AG04450 (cell line): ENCODE measurements around the gene AGAP3. TPM values are rescaled to one million over a fixed set of nuclear protein-coding genes. Genes with fewer than 3 reads are reported as not detected.

Experiments
- CTCF ChIA-PET: fragments of 300-600, 350-600 bp; formaldehyde crosslinking; extraction: SDS; loops from one replicate; lab custom pipeline; 2022; ENCODE audit warnings: antibody characterized with exemption, inconsistent platforms; lab: Charles Lee
- POLR2A ChIA-PET: fragments of 350-600 bp; formaldehyde crosslinking; extraction: SDS; loops from one replicate; lab custom pipeline; 2021; ENCODE audit warnings: antibody characterized with exemption, inconsistent platforms; lab: Yijun Ruan, JAX
- DNase-seq: peaks from one replicate; pipeline ENCODE4 v3.0.0-alpha.2; 2011; ENCODE audit warnings: low read depth, low spot score
- H3K27ac ChIP-seq: one replicate; pipeline ENCODE4 v1.5.1; 2012; ENCODE audit warnings: low read depth, low read length, control low read depth
- H3K27me3 ChIP-seq: one replicate; pipeline ENCODE4 v1.6.0; 2012; ENCODE audit warnings: low read length; ENCODE audit not compliant: control insufficient read depth, insufficient read depth
- H3K4me3 ChIP-seq: 2 replicates; pipeline ENCODE4 v1.5.1; 2011; ENCODE audit warnings: mild to moderate bottlenecking, low read depth, low read length, control low read depth
- H3K9me3 ChIP-seq: 2 replicates; pipeline ENCODE4 v1.5.1; 2012; ENCODE audit warnings: low read length; ENCODE audit not compliant: control insufficient read depth, insufficient read depth
- polyA plus RNA-seq: library from polyadenylated mRNA; depleted of rRNA; stranded (reverse); fragments of >200 nt; gene quantifications from 2 replicates; pipeline ENCODE4 v1.2.3, GENCODE V29; 2011
- TF ChIP-seq, protein P1 (sequence below): IDR thresholded peaks from 2 replicates; pipeline ENCODE4 v1.5.1; 2011; ENCODE audit warnings: low read depth, low read length, control low read depth, inconsistent platforms

The AGAP3 gene
- polyA plus RNA-seq, 1 experiment, result 44.6 TPM

DNA sequence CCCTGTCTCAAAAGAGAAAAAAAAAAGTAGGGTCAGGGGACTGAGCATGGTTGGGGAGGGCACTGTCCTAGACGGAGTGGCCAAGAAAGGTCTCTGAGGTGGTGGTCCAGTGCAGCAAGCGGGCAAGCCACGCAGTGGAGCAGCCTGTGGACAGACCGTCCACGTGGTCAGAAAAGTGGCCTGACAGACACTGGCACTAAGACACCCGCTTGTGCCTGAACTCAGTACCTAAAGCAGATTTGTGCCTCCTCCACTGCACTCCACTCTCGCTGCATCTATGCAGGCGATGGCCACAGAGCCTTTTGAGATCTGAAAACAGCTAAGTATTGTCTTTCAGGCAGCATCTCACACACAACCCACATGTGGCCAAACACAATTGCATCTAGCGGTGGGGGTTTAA is 92.0 kb downstream of the AGAP3 start:
- Histone ChIP-seq H3K27ac (no peak overlapping the region), H3K4me3 (no peak overlapping the region), H3K9me3 (peaks cover 16% of the 10 kb centered on the region), H3K27me3 (peaks cover 49% of the 10 kb centered on the region)
- ChIA-PET CTCF (interaction anchor here (1.7 kb wide), 1 partner anchor 15 kb away, joined by 5 read pairs; no protein-coding TSS in a partner anchor), POLR2A (no interaction called here)
- TF ChIP-seq, protein P1, sequence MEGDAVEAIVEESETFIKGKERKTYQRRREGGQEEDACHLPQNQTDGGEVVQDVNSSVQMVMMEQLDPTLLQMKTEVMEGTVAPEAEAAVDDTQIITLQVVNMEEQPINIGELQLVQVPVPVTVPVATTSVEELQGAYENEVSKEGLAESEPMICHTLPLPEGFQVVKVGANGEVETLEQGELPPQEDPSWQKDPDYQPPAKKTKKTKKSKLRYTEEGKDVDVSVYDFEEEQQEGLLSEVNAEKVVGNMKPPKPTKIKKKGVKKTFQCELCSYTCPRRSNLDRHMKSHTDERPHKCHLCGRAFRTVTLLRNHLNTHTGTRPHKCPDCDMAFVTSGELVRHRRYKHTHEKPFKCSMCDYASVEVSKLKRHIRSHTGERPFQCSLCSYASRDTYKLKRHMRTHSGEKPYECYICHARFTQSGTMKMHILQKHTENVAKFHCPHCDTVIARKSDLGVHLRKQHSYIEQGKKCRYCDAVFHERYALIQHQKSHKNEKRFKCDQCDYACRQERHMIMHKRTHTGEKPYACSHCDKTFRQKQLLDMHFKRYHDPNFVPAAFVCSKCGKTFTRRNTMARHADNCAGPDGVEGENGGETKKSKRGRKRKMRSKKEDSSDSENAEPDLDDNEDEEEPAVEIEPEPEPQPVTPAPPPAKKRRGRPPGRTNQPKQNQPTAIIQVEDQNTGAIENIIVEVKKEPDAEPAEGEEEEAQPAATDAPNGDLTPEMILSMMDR, result no peak
- no peak for DNase-seq

DNA sequence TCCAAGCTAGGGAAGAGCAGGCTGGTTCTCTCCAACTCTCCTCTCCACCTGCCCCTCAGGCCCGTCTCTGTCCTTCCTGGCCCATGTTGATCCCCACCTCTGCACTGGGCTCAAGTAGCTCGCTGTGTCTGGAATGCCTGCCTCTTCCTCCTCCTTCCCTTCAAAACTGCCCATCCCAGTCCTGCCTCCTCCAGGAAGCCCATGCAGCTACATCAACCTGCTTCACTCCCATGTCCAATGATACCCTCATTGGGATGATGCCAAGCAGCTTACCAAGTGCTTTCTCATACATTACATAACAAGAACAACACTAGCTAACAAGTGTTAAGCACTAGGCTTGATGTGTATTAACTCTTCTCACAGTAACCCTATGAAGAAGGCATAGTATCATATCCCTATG is 92.6 kb downstream of the AGAP3 start:
- CTCF ChIA-PET, result no interaction called here

DNA sequence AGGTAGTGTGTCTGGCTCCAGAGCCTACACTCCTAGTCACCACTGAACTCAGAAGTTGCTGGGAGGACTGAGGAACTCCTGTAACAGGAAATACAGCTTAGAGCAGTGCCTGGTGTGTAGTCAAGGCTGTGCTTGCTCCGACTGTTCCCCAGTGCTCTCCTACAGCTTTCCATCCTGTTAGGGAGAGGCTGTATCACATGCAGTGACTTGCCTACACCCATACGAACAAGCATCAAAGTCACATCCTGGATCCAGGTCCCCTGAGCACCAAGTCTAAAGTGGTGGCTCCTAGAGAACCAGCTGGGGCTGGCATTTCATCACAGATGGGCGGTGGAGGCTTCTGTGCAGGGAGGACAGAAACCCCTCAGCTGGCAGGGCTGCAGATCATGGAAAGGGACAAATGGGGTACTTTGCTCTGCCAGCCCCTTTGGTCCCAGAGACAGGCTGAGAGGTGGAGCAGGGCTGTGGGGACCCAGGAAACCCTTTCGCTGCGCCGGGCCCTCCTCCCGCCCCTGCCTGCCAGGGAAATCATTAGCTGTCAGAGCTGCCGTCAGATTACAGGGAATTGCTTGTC is 93.1 kb downstream of the AGAP3 start:
- Histone ChIP-seq H3K27me3 (peaks cover 47% of the 10 kb centered on the region), H3K4me3 (no peak overlapping the region), H3K27ac (no peak overlapping the region), H3K9me3 (peaks cover 5% of the 10 kb centered on the region; the same call in 1 of the 2 replicates)
- no peak for DNase-seq
- POLR2A ChIA-PET, result no interaction called here
- TF ChIP-seq, protein P1, result no peak
- CTCF ChIA-PET, result no interaction called here

More for the DNA sequence above, 92.6 kb downstream of the AGAP3 start:
- Histone ChIP-seq H3K9me3 (peaks cover 10% of the 10 kb centered on the region), H3K4me3 (no peak overlapping the region), H3K27ac (no peak overlapping the region), H3K27me3 (peaks cover 47% of the 10 kb centered on the region)
- POLR2A ChIA-PET, result no interaction called here
- no peak for DNase-seq
- TF ChIP-seq, protein P1, result no peak

DNA sequence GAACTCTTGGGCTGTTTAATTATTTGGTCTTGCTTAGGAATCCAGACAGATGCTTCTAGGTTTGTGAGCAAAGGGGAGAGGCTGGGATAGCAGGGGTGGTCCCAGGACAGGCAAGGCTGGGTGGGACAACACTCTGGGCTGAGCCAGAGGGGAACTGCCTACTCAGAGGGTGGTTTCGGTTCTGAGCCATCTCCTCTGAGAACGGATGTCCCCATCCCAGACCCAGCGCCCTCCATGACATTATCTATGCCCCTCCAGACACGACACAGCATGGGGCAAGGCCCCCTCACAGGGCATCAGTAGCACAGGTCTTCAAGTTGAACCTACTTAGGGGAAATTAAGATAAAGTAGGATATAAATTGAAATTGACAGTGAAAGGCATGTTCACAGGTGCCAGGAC is 93.7 kb downstream of the AGAP3 start:
- DNase-seq, result no peak
- CTCF ChIA-PET, result no interaction called here
- H3K4me3 ChIP-seq, result no peak overlapping the region
- H3K27me3 ChIP-seq, result peaks cover 47% of the 10 kb centered on the region
- H3K9me3 ChIP-seq, result no peaks in the 10 kb centered on the region; the same call in 1 of the 2 replicates
- TF ChIP-seq, protein P1, result no peak
- no peak overlapping the region for H3K27ac ChIP-seq
- POLR2A ChIA-PET, result no interaction called here

DNA sequence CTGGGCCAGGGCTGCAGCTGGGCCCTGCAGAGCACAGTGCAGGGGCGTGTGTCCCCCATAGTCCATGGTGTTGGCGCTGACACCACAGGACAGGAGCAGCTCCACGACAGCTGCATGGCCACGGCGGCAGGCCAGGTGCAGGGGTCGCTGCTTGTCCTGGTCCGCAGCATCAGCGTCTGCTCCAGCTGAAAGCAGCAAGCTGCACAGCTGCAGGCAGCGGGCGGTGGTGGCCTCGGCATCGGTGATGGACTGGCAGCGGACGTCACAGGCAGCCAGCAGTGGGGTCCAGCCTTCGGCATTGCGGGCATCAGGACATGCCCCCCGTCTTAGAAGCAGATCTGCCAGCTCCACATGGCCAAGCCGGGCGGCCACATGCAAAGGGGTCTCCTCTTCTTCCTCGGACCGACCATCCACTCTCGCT is 94.7 kb downstream of the AGAP3 start:
- H3K4me3 ChIP-seq, result no peak overlapping the region
- H3K27me3 ChIP-seq, result peaks cover 46% of the 10 kb centered on the region
- ChIA-PET POLR2A (no interaction called here), CTCF (no interaction called here)
- TF ChIP-seq, protein P1, result no peak
- H3K27ac ChIP-seq, result no peak overlapping the region
- H3K9me3 ChIP-seq, result no peaks in the 10 kb centered on the region; the same call in 1 of the 2 replicates
- no peak for DNase-seq
